Smooth muscle cell (in vitro differentiated cells): ENCODE results near the gene HMGXB3. TPM values are rescaled to one million over a fixed set of nuclear protein-coding genes. Genes with fewer than 3 reads are reported as not detected.
"Not testable (repeated sequence)": the region's sequence is repeated elsewhere in the genome, so short reads cannot be mapped to it uniquely, and the experiment has no call there.

Experiments used
- DNase-seq: peaks from one replicate; lab custom pipeline; 2025; ENCODE audit not compliant: unreplicated experiment; lab: John Stamatoyannopoulos, UW
- H2AFZ ChIP-seq: fragments of 200-600 bp; sonication (generic); 2 replicates; pipeline ENCODE4 v1.6.0; 2016; ENCODE audit warnings: antibody characterized with exemption, low read depth, mild to moderate bottlenecking
- H3F3A ChIP-seq: fragments of 200-600 bp; sonication (generic); 2 replicates; pipeline ENCODE4 v1.6.0; 2017; ENCODE audit warnings: antibody characterized with exemption, low read depth
- H3K27ac ChIP-seq: fragments of 200-600 bp; sonication (generic); 2 replicates; pipeline ENCODE4 v1.5.1; 2016; ENCODE audit warnings: low read depth, mild to moderate bottlenecking
- H3K27me3 ChIP-seq: fragments of 200-600 bp; sonication (generic); 2 replicates; pipeline ENCODE4 v1.6.1; 2016; ENCODE audit warnings: low read depth, mild to moderate bottlenecking
- H3K36me3 ChIP-seq: fragments of 200-600 bp; sonication (generic); 2 replicates; pipeline ENCODE4 v1.5.1; 2016; ENCODE audit warnings: low read depth
- H3K4me1 ChIP-seq: fragments of 200-600 bp; sonication (generic); 2 replicates; pipeline ENCODE4 v1.5.1; 2016; ENCODE audit warnings: low read depth
- H3K4me2 ChIP-seq: fragments of 200-600 bp; sonication (generic); 2 replicates; pipeline ENCODE4 v1.6.0; 2016; ENCODE audit warnings: mild to moderate bottlenecking
- H3K4me3 ChIP-seq: fragments of 200-600 bp; sonication (generic); 2 replicates; pipeline ENCODE4 v1.5.1; 2016; ENCODE audit warnings: mild to moderate bottlenecking
- H3K79me2 ChIP-seq: fragments of 200-600 bp; sonication (generic); 2 replicates; pipeline ENCODE4 v1.6.0; 2016; ENCODE audit warnings: low read depth, mild to moderate bottlenecking
- H3K9ac ChIP-seq: fragments of 200-600 bp; sonication (generic); 2 replicates; pipeline ENCODE4 v1.6.0; 2016; ENCODE audit warnings: low read depth
- H3K9me3 ChIP-seq: fragments of 200-600 bp; sonication (generic); replicated peaks from 2 replicates; pipeline ENCODE4 v1.5.1; 2016; ENCODE audit warnings: low read depth
- H4K20me1 ChIP-seq: fragments of 200-600 bp; sonication (generic); 2 replicates; pipeline ENCODE4 v1.6.0; 2016; ENCODE audit warnings: low read depth
- WGBS: methylation state at CpG from one replicate; pipeline ENCODE4 v1.1.7; 2016; ENCODE audit warnings: low lambda C conversion rate; 5-methylcytosine and 5-hydroxymethylcytosine counted together
- polyA plus RNA-seq: library from polyadenylated mRNA; unstranded; fragments of >200 nt; fragmentation: Nextera tagmentation; extraction: Ambion mirVana; gene quantifications from 2 replicates; pipeline ENCODE4 v1.2.1, GENCODE V29; 2016
- total RNA-seq: library from RNA; depleted of rRNA; stranded (reverse); fragments of >200 nt; gene quantifications from 2 replicates; pipeline ENCODE4 v1.2.3, GENCODE V29; 2014
- TF ChIP-seq, protein P1 (sequence below): fragments of 200-600 bp; sonication (generic); IDR thresholded peaks from 2 replicates; pipeline ENCODE4 v1.5.1; 2017; ENCODE audit warnings: borderline replicate concordance, mild to moderate bottlenecking, antibody characterized with exemption; ENCODE audit not compliant: insufficient read depth, poor library complexity, severe bottlenecking

Gene HMGXB3
- total and polyA plus RNA-seq, 2 experiments from 2014 or later = 31.4 to 41.8 TPM

DNA sequence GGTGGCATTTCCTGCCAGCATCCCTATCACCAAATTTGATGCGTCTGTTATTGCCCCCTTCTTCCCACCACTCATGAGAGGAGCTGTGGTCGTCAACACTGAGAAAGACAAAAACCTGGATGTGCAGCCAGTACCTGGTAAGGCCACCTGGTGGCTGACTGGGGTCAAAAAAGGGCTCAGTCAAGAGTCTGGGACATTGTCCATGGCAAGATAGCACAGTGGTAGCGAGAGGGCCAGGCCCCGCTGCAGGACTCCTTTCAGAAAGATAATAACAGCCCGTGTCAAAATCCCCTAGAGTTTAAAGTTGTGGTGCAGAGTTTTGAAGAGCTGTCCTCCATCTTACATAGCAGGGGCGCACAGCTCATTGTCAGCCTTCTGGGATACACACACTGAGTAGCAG, 45.0 kb downstream of the HMGXB3 start:
- Histone ChIP-seq H3K27ac (peak overlapping the region; percentile 70), H4K20me1 (no peaks in the 10 kb centered on the region), H3K4me1 (peaks cover 8% of the 10 kb centered on the region), H3K27me3 (no peaks in the 10 kb centered on the region), H3K9me3 (no peaks in the 10 kb centered on the region), H3F3A (peaks cover 14% of the 10 kb centered on the region), H3K9ac (no peak overlapping the region), H3K36me3 (peaks cover 18% of the 10 kb centered on the region), H3K4me2 (no peak overlapping the region), H3K4me3 (no peak overlapping the region), H3K79me2 (no peaks in the 10 kb centered on the region), H2AFZ (no peak overlapping the region)
- TF ChIP-seq, protein P1, sequence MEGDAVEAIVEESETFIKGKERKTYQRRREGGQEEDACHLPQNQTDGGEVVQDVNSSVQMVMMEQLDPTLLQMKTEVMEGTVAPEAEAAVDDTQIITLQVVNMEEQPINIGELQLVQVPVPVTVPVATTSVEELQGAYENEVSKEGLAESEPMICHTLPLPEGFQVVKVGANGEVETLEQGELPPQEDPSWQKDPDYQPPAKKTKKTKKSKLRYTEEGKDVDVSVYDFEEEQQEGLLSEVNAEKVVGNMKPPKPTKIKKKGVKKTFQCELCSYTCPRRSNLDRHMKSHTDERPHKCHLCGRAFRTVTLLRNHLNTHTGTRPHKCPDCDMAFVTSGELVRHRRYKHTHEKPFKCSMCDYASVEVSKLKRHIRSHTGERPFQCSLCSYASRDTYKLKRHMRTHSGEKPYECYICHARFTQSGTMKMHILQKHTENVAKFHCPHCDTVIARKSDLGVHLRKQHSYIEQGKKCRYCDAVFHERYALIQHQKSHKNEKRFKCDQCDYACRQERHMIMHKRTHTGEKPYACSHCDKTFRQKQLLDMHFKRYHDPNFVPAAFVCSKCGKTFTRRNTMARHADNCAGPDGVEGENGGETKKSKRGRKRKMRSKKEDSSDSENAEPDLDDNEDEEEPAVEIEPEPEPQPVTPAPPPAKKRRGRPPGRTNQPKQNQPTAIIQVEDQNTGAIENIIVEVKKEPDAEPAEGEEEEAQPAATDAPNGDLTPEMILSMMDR = no peak
- 67% methylated on average over 6 of the region's 6 CpGs for WGBS
- no peak for DNase-seq

DNA sequence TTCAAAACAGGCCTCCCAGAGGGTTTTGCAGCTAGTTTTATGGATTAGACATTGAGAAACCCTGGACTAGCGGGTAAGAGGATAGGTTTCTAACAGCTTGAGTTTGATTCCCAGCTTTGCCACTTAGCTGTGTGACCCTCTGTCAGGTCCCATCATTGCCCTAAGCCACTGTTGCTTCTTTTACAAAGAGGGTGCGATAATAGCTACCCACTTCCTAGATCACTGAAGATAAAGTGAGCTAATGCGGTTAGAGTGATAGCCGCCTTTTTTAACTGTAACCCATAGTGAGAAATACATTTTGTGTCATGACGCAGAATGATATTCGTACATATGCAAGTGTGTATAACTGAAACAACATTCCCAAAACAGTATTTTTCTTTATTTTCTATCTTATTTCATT, 45.5 kb downstream of the HMGXB3 start:
- Histone ChIP-seq H3K27ac (peak overlapping the region; percentile 70), H3K4me1 (peaks cover 8% of the 10 kb centered on the region), H3K9ac (no peak overlapping the region), H2AFZ (no peak overlapping the region), H3F3A (peaks cover 14% of the 10 kb centered on the region), H3K9me3 (no peaks in the 10 kb centered on the region), H3K4me2 (no peak overlapping the region), H4K20me1 (no peaks in the 10 kb centered on the region), H3K79me2 (no peaks in the 10 kb centered on the region), H3K27me3 (no peaks in the 10 kb centered on the region), H3K4me3 (no peak overlapping the region), H3K36me3 (peaks cover 16% of the 10 kb centered on the region)
- TF ChIP-seq, protein P1 = no peak
- WGBS = 88% methylated on average over 6 of the region's 6 CpGs
- no peak for DNase-seq

DNA sequence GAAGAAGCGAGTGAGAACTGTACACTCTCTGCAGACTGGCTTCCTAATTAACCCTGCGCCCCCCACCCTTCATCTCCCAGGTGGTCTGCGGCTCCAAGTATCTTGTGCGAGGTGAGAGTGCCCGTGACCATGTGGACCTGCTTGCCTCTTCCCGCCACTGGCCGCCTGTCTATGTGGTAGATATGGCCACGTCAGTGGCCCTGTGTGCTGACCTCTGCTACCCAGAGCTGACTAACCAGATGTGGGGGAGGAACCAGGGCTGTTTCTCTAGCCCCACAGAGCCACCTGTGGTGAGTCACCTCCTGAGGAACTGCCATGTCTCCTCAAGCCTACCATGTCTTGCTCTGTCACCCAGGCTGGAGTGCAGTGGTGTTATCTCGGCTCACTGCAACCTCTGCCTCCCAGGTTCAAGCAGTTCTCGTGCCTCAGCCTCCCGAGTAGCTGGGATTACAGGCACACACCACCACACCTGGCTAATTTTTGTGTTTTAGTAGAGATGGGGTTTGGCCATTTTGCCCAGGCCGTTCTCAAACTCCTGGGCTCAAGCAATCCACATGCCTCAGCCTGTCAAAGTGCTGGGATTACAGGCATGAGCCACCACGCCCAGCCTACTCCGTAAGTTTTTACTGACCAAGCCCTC, 49.8 kb downstream of the HMGXB3 start:
- H3F3A ChIP-seq = peaks cover 12% of the 10 kb centered on the region
- not testable (repeated sequence) for H3K4me1 ChIP-seq, H3K36me3 ChIP-seq, H4K20me1 ChIP-seq, H2AFZ ChIP-seq, H3K9ac ChIP-seq, H3K4me3 ChIP-seq, H3K9me3 ChIP-seq, H3K4me2 ChIP-seq, DNase-seq, H3K79me2 ChIP-seq, H3K27me3 ChIP-seq
- H3K27ac ChIP-seq = peak overlapping the region; percentile 85
- 71% methylated on average over 14 of the region's 14 CpGs for WGBS

DNA sequence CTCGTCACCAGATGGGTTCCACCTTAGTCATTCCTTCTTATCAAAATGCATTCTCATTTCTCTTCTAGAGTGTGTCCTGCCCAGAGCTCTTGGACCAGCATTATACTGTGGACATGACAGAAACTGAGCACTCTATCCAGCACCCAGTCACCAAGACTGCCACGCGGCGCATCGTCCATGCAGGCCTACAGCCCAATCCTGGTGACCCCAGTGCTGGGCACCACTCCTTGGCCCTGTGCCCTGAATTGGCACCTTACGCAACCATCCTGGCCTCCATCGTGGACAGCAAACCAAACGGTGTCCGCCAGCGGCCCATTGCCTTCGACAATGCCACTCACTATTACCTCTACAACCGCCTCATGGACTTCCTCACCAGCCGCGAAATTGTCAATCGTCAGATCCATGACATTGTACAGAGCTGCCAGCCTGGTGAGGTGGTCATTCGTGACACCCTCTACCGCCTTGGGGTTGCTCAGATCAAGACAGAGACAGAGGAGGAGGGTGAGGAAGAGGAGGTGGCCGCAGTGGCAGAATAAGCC, 51.2 kb downstream of the HMGXB3 start:
- Histone ChIP-seq H3K36me3 (peaks cover 10% of the 10 kb centered on the region), H3K27ac (peak overlapping the region; percentile 85), H3K9me3 (no peaks in the 10 kb centered on the region), H3K79me2 (no peaks in the 10 kb centered on the region), H2AFZ (no peak overlapping the region), H3K4me2 (no peak overlapping the region), H3K4me1 (peaks cover 5% of the 10 kb centered on the region), H3F3A (peaks cover 7% of the 10 kb centered on the region), H3K27me3 (no peaks in the 10 kb centered on the region), H3K9ac (no peak overlapping the region), H3K4me3 (no peak overlapping the region), H4K20me1 (no peaks in the 10 kb centered on the region)
- no peak for DNase-seq
- 95% methylated on average over 18 of the region's 18 CpGs for WGBS
- TF ChIP-seq, protein P1 = no peak
